Sigmoid colon (tissue), 7 donors: ENCODE data around the gene RHBDL1. TPM values are rescaled to one million over a fixed set of nuclear protein-coding genes. Genes with fewer than 3 reads are reported as not detected.

Source experiments
- DNase-seq: peaks from one replicate; pipeline ENCODE4 v3.0.0-alpha.2; 2019
- H3K27ac ChIP-seq, 4 donors: fragments of 200-600 bp; sonication (generic); one replicate each; pipeline ENCODE4 v1.5.1; 2016 to 2019; ENCODE audit warnings: mild to moderate bottlenecking in 1 of 4
- H3K27me3 ChIP-seq, 3 donors: fragments of 200-600 bp; sonication (generic); one replicate each; pipeline ENCODE4 v1.5.1; 2019; ENCODE audit warnings: mild to moderate bottlenecking in 1 of 3
- H3K36me3 ChIP-seq, 4 donors: fragments of 200-600 bp; sonication (generic); one replicate each; pipeline ENCODE4 v1.5.1; 2016 to 2019
- H3K4me1 ChIP-seq, 4 donors: fragments of 200-600 bp; sonication (generic); one replicate each; pipeline ENCODE4 v1.5.1; 2017 to 2019
- H3K4me3 ChIP-seq, 4 donors: fragments of 200-600 bp; sonication (generic); one replicate each; pipeline ENCODE4 v1.5.1; 2017 to 2019; ENCODE audit warnings: mild to moderate bottlenecking in 2 of 4, moderate library complexity in 1 of 4
- H3K9me3 ChIP-seq, 4 donors: fragments of 200-600 bp in 3 of 4; sonication (generic) in 3 of 4; one replicate each; pipeline versions ENCODE4 v1.5.1 to v1.6.1; 2013 to 2019
- EP300 ChIP-seq, 4 donors: sonication (generic); formaldehyde crosslinking; IDR thresholded peaks; one replicate each; pipeline ENCODE4 v1.6.1; 2017; ENCODE audit warnings: antibody characterized with exemption in 4 of 4
- POLR2A ChIP-seq, 2 donors: fragments of 450-650 bp; IDR thresholded peaks; one replicate each; pipeline ENCODE4 v1.6.1; 2016; ENCODE audit warnings: antibody characterized with exemption in 2 of 2, mild to moderate bottlenecking in 2 of 2, moderate library complexity in 2 of 2
- POLR2AphosphoS5 ChIP-seq, 4 donors: sonication (generic); formaldehyde crosslinking; IDR thresholded peaks; one replicate each; pipeline ENCODE4 v1.6.1; 2017; ENCODE audit warnings: antibody characterized with exemption in 4 of 4
- WGBS, 2 donors: extraction: QIAGEN DNeasy Blood & Tissue Kit; methylation state at CpG; one replicate each; pipeline ENCODE4 v1.1.7; 2013; 5-methylcytosine and 5-hydroxymethylcytosine counted together
- intact Hi-C: fragments of 100-400 bp; cut with DNase I; formaldehyde crosslinking; loops from one replicate; pipeline ENCODE4 v1.15.1; 2023
- polyA plus RNA-seq, 3 donors: library from polyadenylated mRNA; stranded (reverse); fragments of 200-250 nt; gene quantifications; one replicate each; pipeline ENCODE4 v1.2.3, GENCODE V29; 2013
- total RNA-seq, 4 donors: library from RNA; depleted of rRNA; stranded (reverse); fragments of >200 nt; gene quantifications; one replicate each; pipeline ENCODE4 v1.1.0, GENCODE V29; 2016
- TF ChIP-seq, protein P1 (sequence below), 4 experiments: fragments of 450-650 bp in 3 of 4; fragments of 200-600 bp in 1 of 4; IDR thresholded peaks; one replicate each; pipeline ENCODE4 v1.5.1; 2016 to 2019; ENCODE audit warnings: antibody characterized with exemption in 4 of 4, mild to moderate bottlenecking in 3 of 4, moderate library complexity in 2 of 4
- donor health status: healthy with polysubstance abuse.
- donor health status: Bipolar disorder and iron deficiency.
- donor health status: healthy.

The RHBDL1 gene
- total and polyA plus RNA-seq, 7 donors: 0.46 to 6.1 (median 1.5) TPM; not detected in 2

DNA sequence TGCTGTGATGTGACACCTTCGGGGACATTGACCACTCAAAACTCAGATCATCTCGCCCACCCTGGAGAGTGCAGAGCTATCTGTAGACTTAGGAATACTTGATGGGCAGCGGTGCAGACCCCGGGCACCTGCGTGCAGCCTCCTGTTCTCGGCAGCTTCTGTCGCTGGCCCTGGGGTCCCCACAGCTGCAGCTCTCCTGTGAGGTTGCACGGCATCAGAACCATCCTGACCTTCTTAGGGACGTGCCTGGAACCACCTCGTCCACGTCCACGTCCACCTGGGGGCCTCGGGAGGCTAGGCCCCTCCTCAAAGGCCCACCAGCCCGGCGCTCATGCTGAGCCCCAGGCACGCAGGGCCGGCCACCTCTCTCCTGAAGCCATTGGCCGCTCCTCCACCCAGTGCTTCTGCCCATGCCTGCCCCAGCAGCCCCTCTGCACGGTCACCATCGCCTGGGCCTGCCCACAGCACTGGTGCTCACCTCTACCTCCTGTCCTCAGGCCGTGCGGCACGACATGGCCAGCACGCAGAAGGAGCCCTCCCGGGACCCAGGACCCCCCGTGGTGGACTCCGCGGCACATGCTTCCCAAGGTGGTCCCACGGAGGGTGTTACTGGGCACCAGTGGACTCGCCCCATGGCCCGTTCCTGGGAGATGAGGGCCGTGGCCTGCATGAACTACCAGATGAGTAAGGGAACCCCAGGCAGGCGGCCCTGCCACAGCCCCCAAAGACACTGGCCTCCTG, 47.0 kb upstream of the RHBDL1 start:
- H3K27me3 ChIP-seq: peaks cover 0 to 13% (median 0%) of the 10 kb centered on the region in 3 donors
- H3K4me1 ChIP-seq: peaks cover 0 to 41% (median 29%) of the 10 kb centered on the region in 4 donors
- H3K9me3 ChIP-seq: no peaks in the 10 kb centered on the region
- no peak overlapping the region for H3K27ac ChIP-seq
- WGBS, 2 donors: 92 to 95% methylated on average over 33 of the region's 33 CpGs
- TF ChIP-seq EP300 (IDR thresholded peaks at IDR 0.05) (no peak), POLR2A (IDR thresholded peaks at IDR 0.05) (no peak)
- TF ChIP-seq, protein P1, sequence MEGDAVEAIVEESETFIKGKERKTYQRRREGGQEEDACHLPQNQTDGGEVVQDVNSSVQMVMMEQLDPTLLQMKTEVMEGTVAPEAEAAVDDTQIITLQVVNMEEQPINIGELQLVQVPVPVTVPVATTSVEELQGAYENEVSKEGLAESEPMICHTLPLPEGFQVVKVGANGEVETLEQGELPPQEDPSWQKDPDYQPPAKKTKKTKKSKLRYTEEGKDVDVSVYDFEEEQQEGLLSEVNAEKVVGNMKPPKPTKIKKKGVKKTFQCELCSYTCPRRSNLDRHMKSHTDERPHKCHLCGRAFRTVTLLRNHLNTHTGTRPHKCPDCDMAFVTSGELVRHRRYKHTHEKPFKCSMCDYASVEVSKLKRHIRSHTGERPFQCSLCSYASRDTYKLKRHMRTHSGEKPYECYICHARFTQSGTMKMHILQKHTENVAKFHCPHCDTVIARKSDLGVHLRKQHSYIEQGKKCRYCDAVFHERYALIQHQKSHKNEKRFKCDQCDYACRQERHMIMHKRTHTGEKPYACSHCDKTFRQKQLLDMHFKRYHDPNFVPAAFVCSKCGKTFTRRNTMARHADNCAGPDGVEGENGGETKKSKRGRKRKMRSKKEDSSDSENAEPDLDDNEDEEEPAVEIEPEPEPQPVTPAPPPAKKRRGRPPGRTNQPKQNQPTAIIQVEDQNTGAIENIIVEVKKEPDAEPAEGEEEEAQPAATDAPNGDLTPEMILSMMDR (IDR thresholded peaks at IDR 0.05): no peak
- H3K4me3 ChIP-seq: no peak overlapping the region
- DNase-seq: peak; percentile 61
- intact Hi-C loops: no loop called here
- H3K36me3 ChIP-seq: peaks cover 0 to 30% (median 13%) of the 10 kb centered on the region in 4 donors

DNA sequence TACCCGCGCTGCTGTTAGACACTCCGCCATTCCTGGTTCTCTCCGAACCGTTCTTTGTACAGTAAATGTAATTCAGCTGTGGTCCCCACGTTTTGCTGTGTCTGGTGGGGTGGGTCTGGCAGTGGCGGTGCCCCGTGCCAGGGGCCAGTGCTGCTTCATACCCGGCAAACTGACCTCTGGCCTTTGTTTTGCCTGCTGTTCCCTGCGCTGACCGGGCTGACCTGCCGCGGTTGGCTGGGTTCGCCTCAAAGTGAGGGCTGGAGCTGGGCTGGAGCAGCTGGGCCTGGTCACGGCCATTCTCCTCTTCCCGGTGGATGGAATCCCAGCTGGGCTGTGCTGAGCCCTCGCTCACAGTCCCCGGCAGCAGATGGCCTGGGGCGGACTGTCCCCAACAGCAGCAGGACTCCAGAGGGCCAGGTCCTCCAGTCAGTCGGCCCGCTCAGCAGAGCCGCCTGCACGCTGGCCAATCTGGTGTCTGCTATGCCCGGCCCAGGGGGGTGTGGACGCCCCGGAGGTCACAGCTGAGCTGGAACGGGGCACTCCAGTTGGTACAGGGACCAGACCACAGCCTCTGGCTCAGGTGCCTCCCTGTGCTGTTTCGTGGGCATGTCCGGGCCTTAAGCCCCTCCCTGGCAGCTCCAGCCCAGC, 46.2 kb upstream of the RHBDL1 start:
- H3K36me3 ChIP-seq: peaks cover 0 to 38% (median 21%) of the 10 kb centered on the region in 4 donors

DNA sequence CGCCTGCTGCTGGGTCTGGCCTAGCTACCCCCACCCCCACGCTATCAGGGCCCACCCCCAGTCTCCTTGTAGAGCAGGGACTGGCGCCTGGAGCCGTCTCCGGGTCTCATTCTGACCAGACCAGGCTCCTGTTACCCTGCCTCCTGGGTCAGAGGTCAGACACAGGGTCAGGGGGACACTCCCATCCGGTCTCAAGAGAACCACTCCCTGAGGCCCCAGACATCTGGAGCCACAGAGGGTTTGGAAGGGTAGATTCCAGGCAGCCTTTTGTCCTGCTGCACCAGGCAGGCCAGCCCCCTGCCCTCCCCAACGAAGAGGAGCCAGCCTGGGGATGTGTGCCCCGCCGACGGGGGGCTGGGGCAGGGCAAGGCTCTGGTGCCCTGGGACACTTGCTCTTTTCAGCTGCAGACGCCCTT, 45.6 kb upstream of the RHBDL1 start:
- Histone ChIP-seq H3K9me3 (no peaks in the 10 kb centered on the region), H3K4me1 (peaks cover 0 to 44% (median 33%) of the 10 kb centered on the region in 4 donors), H3K4me3 (no peak overlapping the region), H3K36me3 (peaks cover 0 to 41% (median 22%) of the 10 kb centered on the region in 4 donors), H3K27ac (peak overlapping the region in 1 of 4 donors; percentile 2), H3K27me3 (peaks cover 0 to 13% (median 0%) of the 10 kb centered on the region in 3 donors)
- no peak for DNase-seq
- TF ChIP-seq POLR2A (IDR thresholded peaks at IDR 0.05) (no peak), POLR2AphosphoS5 (IDR thresholded peaks at IDR 0.05) (no peak), EP300 (IDR thresholded peaks at IDR 0.05) (no peak)
- TF ChIP-seq, protein P1 (IDR thresholded peaks at IDR 0.05): no peak
- 43 to 69% methylated on average over 11 of the region's 11 CpGs for WGBS, 2 donors
- intact Hi-C loops: no loop called here

More for the DNA sequence above, 46.2 kb upstream of the RHBDL1 start:
- intact Hi-C loops: no loop called here
- no peak for DNase-seq
- H3K4me3 ChIP-seq: no peak overlapping the region
- H3K9me3 ChIP-seq: no peaks in the 10 kb centered on the region
- H3K27me3 ChIP-seq: peaks cover 0 to 13% (median 0%) of the 10 kb centered on the region in 3 donors
- 80 to 82% methylated on average over 29 of the region's 29 CpGs for WGBS, 2 donors
- TF ChIP-seq EP300 (IDR thresholded peaks at IDR 0.05) (no peak), POLR2A (IDR thresholded peaks at IDR 0.05) (no peak), POLR2AphosphoS5 (IDR thresholded peaks at IDR 0.05) (no peak)
- TF ChIP-seq, protein P1 (IDR thresholded peaks at IDR 0.05): no peak
- H3K4me1 ChIP-seq: peaks cover 0 to 41% (median 29%) of the 10 kb centered on the region in 4 donors
- H3K27ac ChIP-seq: no peak overlapping the region

DNA sequence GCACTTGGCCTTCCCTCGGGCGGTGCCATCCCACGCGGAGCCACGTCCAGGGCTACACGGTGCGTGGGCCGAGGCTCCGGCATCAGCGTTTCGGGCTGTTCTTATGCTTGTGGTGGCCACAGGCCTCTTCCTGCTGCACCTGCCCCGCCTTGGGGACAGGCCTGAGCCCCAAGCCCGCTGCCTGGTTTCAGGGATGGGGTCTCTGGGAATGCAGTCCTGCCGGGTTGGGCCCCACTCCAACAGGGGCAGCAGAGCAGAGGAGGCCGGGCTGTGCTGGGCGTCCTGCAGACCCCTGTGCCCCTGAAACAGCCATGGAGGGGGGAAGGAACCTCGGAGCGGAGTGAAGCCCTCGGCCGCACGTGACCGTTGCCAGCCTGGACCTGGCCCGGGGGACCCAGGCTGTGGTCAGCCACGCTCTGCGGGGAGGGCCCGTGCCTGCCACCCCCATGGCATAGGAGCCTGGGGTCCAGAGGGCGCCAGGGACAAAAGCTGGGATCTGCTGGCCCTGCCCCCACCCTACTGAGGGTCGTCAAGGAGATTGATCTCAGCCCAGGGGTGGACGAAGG, 45.1 kb upstream of the RHBDL1 start:
- DNase-seq: no peak
- peaks cover 0 to 49% (median 38%) of the 10 kb centered on the region in 4 donors for H3K4me1 ChIP-seq
- peak overlapping the region in 1 of 4 donors; percentile 2 for H3K27ac ChIP-seq
- no peaks in the 10 kb centered on the region for H3K9me3 ChIP-seq
- H3K4me3 ChIP-seq: no peak overlapping the region
- peaks cover 0 to 41% (median 22%) of the 10 kb centered on the region in 4 donors for H3K36me3 ChIP-seq
- peaks cover 0 to 13% (median 0%) of the 10 kb centered on the region in 3 donors for H3K27me3 ChIP-seq
- intact Hi-C loops: no loop called here
- TF ChIP-seq POLR2A (IDR thresholded peaks at IDR 0.05): no peak
- no peak for TF ChIP-seq EP300 (IDR thresholded peaks at IDR 0.05)
- TF ChIP-seq, protein P1 (IDR thresholded peaks at IDR 0.05): no peak
- TF ChIP-seq POLR2AphosphoS5 (IDR thresholded peaks at IDR 0.05): no peak
- WGBS, 2 donors: 40 to 55% methylated on average over 29 of the region's 29 CpGs
